Measurements from ENCODE around the gene PDZRN4.

- TF ChIP-seq SPI1 (IDR thresholded peaks at IDR 0.05; ENCODE audit: borderline replicate concordance, low read depth) (no peak), CTCF (IDR thresholded peaks at IDR 0.05; ENCODE audit: insufficient read depth, low read length) (no peak), REST (IDR thresholded peaks at IDR 0.05; ENCODE audit: insufficient replicate concordance, low read depth) (no peak), POLR2AphosphoS5 (IDR thresholded peaks at IDR 0.05; ENCODE audit: low read depth) (no peak)
Measured at GRCh38 chr12:41418586-41418985, 230.5 kb downstream of the PDZRN4 start.
